ENCODE measurements around the gene DOP1B.

Gene DOP1B

DNA sequence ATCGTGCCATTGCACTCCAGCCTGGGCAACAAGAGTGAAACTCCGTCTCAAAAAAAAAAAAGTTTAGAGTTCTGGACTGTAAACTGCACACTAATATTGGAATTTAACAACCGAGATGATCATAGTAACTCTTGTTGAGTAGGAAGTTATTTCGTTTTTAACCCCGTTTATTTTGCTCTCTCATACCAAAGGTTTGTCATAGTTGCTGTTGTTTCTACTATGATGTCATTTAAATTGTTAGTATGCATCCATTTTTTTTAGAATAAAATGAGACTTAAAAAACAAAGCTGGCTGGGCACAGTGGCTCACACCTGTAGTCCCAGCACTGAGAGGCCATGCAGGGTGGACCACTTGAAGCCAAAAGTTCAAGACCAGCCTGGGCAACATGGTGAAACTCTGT, 49.3 kb downstream of the DOP1B start:
- DNase-seq (ENCODE audit: extremely low spot score) = no peak
- ChIA-PET CTCF (interaction anchor here (1.6 kb wide), 1 partner anchor 65 kb away, joined by 5 read pairs; no protein-coding TSS in a partner anchor), POLR2A (no interaction called here)
- TF ChIP-seq, protein P1, sequence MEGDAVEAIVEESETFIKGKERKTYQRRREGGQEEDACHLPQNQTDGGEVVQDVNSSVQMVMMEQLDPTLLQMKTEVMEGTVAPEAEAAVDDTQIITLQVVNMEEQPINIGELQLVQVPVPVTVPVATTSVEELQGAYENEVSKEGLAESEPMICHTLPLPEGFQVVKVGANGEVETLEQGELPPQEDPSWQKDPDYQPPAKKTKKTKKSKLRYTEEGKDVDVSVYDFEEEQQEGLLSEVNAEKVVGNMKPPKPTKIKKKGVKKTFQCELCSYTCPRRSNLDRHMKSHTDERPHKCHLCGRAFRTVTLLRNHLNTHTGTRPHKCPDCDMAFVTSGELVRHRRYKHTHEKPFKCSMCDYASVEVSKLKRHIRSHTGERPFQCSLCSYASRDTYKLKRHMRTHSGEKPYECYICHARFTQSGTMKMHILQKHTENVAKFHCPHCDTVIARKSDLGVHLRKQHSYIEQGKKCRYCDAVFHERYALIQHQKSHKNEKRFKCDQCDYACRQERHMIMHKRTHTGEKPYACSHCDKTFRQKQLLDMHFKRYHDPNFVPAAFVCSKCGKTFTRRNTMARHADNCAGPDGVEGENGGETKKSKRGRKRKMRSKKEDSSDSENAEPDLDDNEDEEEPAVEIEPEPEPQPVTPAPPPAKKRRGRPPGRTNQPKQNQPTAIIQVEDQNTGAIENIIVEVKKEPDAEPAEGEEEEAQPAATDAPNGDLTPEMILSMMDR (IDR thresholded peaks at IDR 0.05; ENCODE audit: control extremely low read depth, extremely low read depth, low read depth, missing control alignments) = no peak
